GM23338 (cell line): ENCODE results near the gene SEMA4F. TPM values are rescaled to one million over a fixed set of nuclear protein-coding genes. Genes with fewer than 3 reads are reported as not detected.

Source experiments
- ATAC-seq: fragments of 200-7000 bp; cut with Tn5 transposase; 3 replicates; pipeline ENCODE4 v1.9.1; 2020
- DNase-seq: peaks from one replicate; pipeline ENCODE4 v3.0.0-alpha.2; 2015; ENCODE audit warnings: low spot score
- H2AFZ ChIP-seq: fragments of 200-600 bp; sonication (generic); 2 replicates; pipeline ENCODE4 v1.8.0; 2016; ENCODE audit warnings: antibody characterized with exemption, mild to moderate bottlenecking, moderate library complexity
- H3F3A ChIP-seq: fragments of 200-600 bp; sonication (generic); replicated peaks from 2 replicates; pipeline ENCODE4 v1.8.0; 2017; ENCODE audit warnings: antibody characterized with exemption, mixed run types, low read depth
- H3K27ac ChIP-seq: fragments of 200-600 bp; sonication (generic); 2 replicates; pipeline ENCODE4 v1.6.1; 2016; ENCODE audit warnings: low read depth
- H3K27me3 ChIP-seq: fragments of 200-600 bp; sonication (generic); 2 replicates; pipeline ENCODE4 v1.8.0; 2016; ENCODE audit warnings: mild to moderate bottlenecking, mixed run types, moderate library complexity; ENCODE audit not compliant: insufficient read depth
- H3K36me3 ChIP-seq: fragments of 200-600 bp; sonication (generic); 2 replicates; pipeline ENCODE4 v1.8.0; 2016; ENCODE audit warnings: mild to moderate bottlenecking; ENCODE audit not compliant: insufficient read depth
- H3K4me1 ChIP-seq: fragments of 200-600 bp; sonication (generic); 2 replicates; pipeline ENCODE4 v1.8.0; 2016; ENCODE audit warnings: mild to moderate bottlenecking, moderate library complexity; ENCODE audit not compliant: insufficient read depth
- H3K4me2 ChIP-seq: fragments of 200-600 bp; sonication (generic); 2 replicates; pipeline ENCODE4 v1.7.1; 2017; ENCODE audit warnings: mixed run types
- H3K4me3 ChIP-seq: fragments of 200-600 bp; sonication (generic); 2 replicates; pipeline ENCODE4 v1.6.1; 2016; ENCODE audit warnings: mixed run types
- H3K79me2 ChIP-seq: fragments of 200-600 bp; sonication (generic); replicated peaks from 2 replicates; pipeline ENCODE4 v1.8.0; 2017; ENCODE audit warnings: mild to moderate bottlenecking; ENCODE audit not compliant: insufficient read depth
- H3K9me2 ChIP-seq: fragments of 200-600 bp; sonication (generic); 2 replicates; pipeline ENCODE4 v1.8.0; 2017; ENCODE audit not compliant: insufficient read depth
- H4K20me1 ChIP-seq: fragments of 200-600 bp; sonication (generic); replicated peaks from 2 replicates; pipeline ENCODE4 v1.8.0; 2017; ENCODE audit warnings: mild to moderate bottlenecking; ENCODE audit not compliant: insufficient read depth
- H3K27ac Mint-ChIP-seq: 2 replicates; pipeline ENCODE4 v1.8.0; 2020; ENCODE audit warnings: inconsistent platforms, mild to moderate bottlenecking, moderate library complexity, mixed read lengths
- H3K27me3 Mint-ChIP-seq: 3 replicates; pipeline ENCODE4 v1.8.0; 2022; ENCODE audit warnings: low read depth, mild to moderate bottlenecking, moderate library complexity, mixed read lengths, inconsistent platforms; ENCODE audit not compliant: insufficient read depth, poor library complexity
- H3K36me3 Mint-ChIP-seq: 3 replicates; pipeline ENCODE4 v1.8.0; 2021; ENCODE audit warnings: low read depth, mild to moderate bottlenecking, inconsistent platforms, moderate library complexity, mixed read lengths
- H3K4me1 Mint-ChIP-seq: 3 replicates; pipeline ENCODE4 v1.8.0; 2020; ENCODE audit warnings: mild to moderate bottlenecking, inconsistent platforms, mixed read lengths
- H3K4me3 Mint-ChIP-seq: 3 replicates; pipeline ENCODE4 v1.8.0; 2021; ENCODE audit warnings: moderate library complexity, mild to moderate bottlenecking, inconsistent platforms, mixed read lengths
- H3K9me3 Mint-ChIP-seq: 3 replicates; pipeline ENCODE4 v1.8.0; 2020; ENCODE audit warnings: moderate library complexity, mild to moderate bottlenecking, inconsistent platforms, mixed read lengths
- CREB1 ChIP-seq: fragments of 250-450 bp; sonication (Bioruptor Pico); IDR thresholded peaks from 2 replicates; pipeline ENCODE4 v1.5.0; 2020; ENCODE audit warnings: low read depth, mild to moderate bottlenecking, moderate library complexity
- EZH2 ChIP-seq: fragments of 200-600 bp; sonication (generic); IDR thresholded peaks from one replicate; pipeline ENCODE4 v1.8.0; 2017; ENCODE audit warnings: antibody characterized with exemption, mild to moderate bottlenecking, low read depth; ENCODE audit not compliant: unreplicated experiment
- NANOG ChIP-seq: IDR thresholded peaks from 2 replicates; pipeline ENCODE4 v1.6.1; 2016; ENCODE audit warnings: antibody characterized with exemption, borderline replicate concordance
- POLR2AphosphoS5 ChIP-seq: IDR thresholded peaks from 2 replicates; pipeline ENCODE4 v1.6.1; 2016; ENCODE audit warnings: antibody characterized with exemption, low read depth
- STAT1 ChIP-seq: IDR thresholded peaks from one replicate; pipeline ENCODE4 v1.6.1; 2016; ENCODE audit warnings: antibody characterized with exemption; ENCODE audit not compliant: unreplicated experiment
- polyA plus RNA-seq: library from polyadenylated mRNA; unstranded; fragments of >200 nt; fragmentation: Nextera tagmentation; extraction: Ambion mirVana; gene quantifications from 2 replicates; pipeline ENCODE4 v1.2.1, GENCODE V29; 2016
- total RNA-seq: library from RNA; depleted of rRNA; stranded (reverse); fragments of >200 nt; shearing (Covaris generic); gene quantifications from 2 replicates; pipeline ENCODE4 v1.2.3, GENCODE V29; 2014
- TF ChIP-seq, protein P1 (sequence below), 2 experiments: fragments of 200-600 bp in 1 of 2; sonication (generic) in 1 of 2; conservative IDR thresholded peaks; 2 replicates each; pipeline versions ENCODE4 v1.5.1 to v1.6.1; 2016 to 2017; ENCODE audit warnings: antibody characterized with exemption in 2 of 2, low read depth in 2 of 2, mild to moderate bottlenecking in 2 of 2, moderate library complexity in 1 of 2
- TF ChIP-seq, protein P2 (sequence below): fragments of 250-450 bp; sonication (Bioruptor Pico); IDR thresholded peaks from 2 replicates; pipeline ENCODE4 v1.5.0; 2020; ENCODE audit warnings: mild to moderate bottlenecking, moderate library complexity
- TF ChIP-seq, protein P3 (sequence below): IDR thresholded peaks from 2 replicates; pipeline ENCODE4 v1.6.1; 2016; ENCODE audit warnings: antibody characterized with exemption

Gene SEMA4F
- total and polyA plus RNA-seq, 2 experiments from 2014 or later: 2.2 to 3.2 TPM

DNA sequence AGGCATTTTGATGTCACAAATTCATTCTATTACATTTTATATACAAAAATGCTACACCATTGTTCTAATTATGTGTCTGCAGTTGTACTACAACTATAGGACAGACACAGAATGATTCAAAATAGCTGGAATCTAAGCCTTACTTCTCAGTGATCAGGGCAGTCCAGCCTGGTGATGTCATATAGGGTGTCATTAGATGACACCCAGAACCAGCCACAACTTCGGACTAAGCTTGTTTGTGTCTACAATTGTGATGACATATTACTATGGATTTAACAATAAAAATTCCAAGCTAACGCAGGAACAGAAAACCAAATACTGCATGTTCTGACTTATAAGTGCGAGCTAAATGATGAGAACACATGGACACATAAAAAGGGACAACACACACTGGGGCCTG, 36.9 kb upstream of the SEMA4F start:
- ATAC-seq (no peak), DNase-seq (no peak)
- H3K36me3 ChIP-seq: no peaks in the 10 kb centered on the region
- no peak overlapping the region for H3K27ac ChIP-seq
- Mint-ChIP-seq H3K27me3 (peaks cover 2% of the 10 kb centered on the region), H3K9me3 (no peaks in the 10 kb centered on the region), H3K4me1 (peaks cover 13% of the 10 kb centered on the region), H3K27ac (no peak overlapping the region), H3K36me3 (no peaks in the 10 kb centered on the region), H3K4me3 (no peak overlapping the region)
- H3K79me2 ChIP-seq: no peaks in the 10 kb centered on the region
- no peaks in the 10 kb centered on the region for H3K4me1 ChIP-seq
- no peak overlapping the region for H3K4me2 ChIP-seq
- TF ChIP-seq, protein P1, sequence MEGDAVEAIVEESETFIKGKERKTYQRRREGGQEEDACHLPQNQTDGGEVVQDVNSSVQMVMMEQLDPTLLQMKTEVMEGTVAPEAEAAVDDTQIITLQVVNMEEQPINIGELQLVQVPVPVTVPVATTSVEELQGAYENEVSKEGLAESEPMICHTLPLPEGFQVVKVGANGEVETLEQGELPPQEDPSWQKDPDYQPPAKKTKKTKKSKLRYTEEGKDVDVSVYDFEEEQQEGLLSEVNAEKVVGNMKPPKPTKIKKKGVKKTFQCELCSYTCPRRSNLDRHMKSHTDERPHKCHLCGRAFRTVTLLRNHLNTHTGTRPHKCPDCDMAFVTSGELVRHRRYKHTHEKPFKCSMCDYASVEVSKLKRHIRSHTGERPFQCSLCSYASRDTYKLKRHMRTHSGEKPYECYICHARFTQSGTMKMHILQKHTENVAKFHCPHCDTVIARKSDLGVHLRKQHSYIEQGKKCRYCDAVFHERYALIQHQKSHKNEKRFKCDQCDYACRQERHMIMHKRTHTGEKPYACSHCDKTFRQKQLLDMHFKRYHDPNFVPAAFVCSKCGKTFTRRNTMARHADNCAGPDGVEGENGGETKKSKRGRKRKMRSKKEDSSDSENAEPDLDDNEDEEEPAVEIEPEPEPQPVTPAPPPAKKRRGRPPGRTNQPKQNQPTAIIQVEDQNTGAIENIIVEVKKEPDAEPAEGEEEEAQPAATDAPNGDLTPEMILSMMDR (conservative IDR thresholded peaks at IDR 0.05; ENCODE audit: low read depth in 2 of 2): no peak
- TF ChIP-seq, protein P2, sequence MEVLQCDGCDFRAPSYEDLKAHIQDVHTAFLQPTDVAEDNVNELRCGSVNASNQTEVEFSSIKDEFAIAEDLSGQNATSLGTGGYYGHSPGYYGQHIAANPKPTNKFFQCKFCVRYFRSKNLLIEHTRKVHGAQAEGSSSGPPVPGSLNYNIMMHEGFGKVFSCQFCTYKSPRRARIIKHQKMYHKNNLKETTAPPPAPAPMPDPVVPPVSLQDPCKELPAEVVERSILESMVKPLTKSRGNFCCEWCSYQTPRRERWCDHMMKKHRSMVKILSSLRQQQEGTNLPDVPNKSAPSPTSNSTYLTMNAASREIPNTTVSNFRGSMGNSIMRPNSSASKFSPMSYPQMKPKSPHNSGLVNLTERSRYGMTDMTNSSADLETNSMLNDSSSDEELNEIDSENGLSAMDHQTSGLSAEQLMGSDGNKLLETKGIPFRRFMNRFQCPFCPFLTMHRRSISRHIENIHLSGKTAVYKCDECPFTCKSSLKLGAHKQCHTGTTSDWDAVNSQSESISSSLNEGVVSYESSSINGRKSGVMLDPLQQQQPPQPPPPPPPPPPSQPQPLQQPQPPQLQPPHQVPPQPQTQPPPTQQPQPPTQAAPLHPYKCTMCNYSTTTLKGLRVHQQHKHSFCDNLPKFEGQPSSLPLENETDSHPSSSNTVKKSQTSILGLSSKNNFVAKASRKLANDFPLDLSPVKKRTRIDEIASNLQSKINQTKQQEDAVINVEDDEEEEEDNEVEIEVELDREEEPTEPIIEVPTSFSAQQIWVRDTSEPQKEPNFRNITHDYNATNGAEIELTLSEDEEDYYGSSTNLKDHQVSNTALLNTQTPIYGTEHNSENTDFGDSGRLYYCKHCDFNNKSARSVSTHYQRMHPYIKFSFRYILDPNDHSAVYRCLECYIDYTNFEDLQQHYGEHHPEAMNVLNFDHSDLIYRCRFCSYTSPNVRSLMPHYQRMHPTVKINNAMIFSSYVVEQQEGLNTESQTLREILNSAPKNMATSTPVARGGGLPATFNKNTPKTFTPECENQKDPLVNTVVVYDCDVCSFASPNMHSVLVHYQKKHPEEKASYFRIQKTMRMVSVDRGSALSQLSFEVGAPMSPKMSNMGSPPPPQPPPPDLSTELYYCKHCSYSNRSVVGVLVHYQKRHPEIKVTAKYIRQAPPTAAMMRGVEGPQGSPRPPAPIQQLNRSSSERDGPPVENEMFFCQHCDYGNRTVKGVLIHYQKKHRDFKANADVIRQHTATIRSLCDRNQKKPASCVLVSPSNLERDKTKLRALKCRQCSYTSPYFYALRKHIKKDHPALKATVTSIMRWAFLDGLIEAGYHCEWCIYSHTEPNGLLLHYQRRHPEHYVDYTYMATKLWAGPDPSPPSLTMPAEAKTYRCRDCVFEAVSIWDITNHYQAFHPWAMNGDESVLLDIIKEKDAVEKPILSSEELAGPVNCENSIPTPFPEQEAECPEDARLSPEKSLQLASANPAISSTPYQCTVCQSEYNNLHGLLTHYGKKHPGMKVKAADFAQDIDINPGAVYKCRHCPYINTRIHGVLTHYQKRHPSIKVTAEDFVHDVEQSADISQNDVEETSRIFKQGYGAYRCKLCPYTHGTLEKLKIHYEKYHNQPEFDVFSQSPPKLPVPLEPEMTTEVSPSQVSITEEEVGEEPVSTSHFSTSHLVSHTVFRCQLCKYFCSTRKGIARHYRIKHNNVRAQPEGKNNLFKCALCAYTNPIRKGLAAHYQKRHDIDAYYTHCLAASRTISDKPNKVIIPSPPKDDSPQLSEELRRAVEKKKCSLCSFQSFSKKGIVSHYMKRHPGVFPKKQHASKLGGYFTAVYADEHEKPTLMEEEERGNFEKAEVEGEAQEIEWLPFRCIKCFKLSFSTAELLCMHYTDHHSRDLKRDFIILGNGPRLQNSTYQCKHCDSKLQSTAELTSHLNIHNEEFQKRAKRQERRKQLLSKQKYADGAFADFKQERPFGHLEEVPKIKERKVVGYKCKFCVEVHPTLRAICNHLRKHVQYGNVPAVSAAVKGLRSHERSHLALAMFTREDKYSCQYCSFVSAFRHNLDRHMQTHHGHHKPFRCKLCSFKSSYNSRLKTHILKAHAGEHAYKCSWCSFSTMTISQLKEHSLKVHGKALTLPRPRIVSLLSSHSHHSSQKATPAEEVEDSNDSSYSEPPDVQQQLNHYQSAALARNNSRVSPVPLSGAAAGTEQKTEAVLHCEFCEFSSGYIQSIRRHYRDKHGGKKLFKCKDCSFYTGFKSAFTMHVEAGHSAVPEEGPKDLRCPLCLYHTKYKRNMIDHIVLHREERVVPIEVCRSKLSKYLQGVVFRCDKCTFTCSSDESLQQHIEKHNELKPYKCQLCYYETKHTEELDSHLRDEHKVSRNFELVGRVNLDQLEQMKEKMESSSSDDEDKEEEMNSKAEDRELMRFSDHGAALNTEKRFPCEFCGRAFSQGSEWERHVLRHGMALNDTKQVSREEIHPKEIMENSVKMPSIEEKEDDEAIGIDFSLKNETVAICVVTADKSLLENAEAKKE (CRISPR knock-in tag): no peak
- no peak for TF ChIP-seq STAT1
- no peak for TF ChIP-seq NANOG
- TF ChIP-seq, protein P3, sequence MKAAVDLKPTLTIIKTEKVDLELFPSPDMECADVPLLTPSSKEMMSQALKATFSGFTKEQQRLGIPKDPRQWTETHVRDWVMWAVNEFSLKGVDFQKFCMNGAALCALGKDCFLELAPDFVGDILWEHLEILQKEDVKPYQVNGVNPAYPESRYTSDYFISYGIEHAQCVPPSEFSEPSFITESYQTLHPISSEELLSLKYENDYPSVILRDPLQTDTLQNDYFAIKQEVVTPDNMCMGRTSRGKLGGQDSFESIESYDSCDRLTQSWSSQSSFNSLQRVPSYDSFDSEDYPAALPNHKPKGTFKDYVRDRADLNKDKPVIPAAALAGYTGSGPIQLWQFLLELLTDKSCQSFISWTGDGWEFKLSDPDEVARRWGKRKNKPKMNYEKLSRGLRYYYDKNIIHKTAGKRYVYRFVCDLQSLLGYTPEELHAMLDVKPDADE: no peak
- TF ChIP-seq CREB1 (CRISPR knock-in tag): no peak
- TF ChIP-seq EZH2: no peak
- no peak for TF ChIP-seq POLR2AphosphoS5
- H2AFZ ChIP-seq: no peak overlapping the region
- H3K4me3 ChIP-seq: no peak overlapping the region
- H4K20me1 ChIP-seq: no peaks in the 10 kb centered on the region
- H3K27me3 ChIP-seq: no peaks in the 10 kb centered on the region
- no peaks in the 10 kb centered on the region for H3K9me2 ChIP-seq
- H3F3A ChIP-seq: no peaks in the 10 kb centered on the region
